HepG2 (cell line): ENCODE results near the gene BRCA1. TPM values are rescaled to one million over a fixed set of nuclear protein-coding genes. Genes with fewer than 3 reads are reported as not detected.

ENCODE experiments used
- ATAC-seq: fragments of 200-7000 bp; cut with Tn5 transposase; 3 replicates; pipeline ENCODE4 v1.9.1; 2020; ENCODE audit warnings: mild to moderate bottlenecking, moderate library complexity
- BruUV-seq: library from RNA; stranded (reverse); fragments of 400-500 nt; replicated peaks from 2 replicates; lab custom pipeline; 2021; lab: Mats Ljungman, UMichigan
- CTCF ChIA-PET: fragments of 300-600 bp; formaldehyde crosslinking; extraction: SDS; loops from one replicate; lab custom pipeline; 2021; ENCODE audit warnings: low total read pairs, inconsistent platforms, low intra/inter-chr PET ratio; lab: Yijun Ruan, JAX
- POLR2A ChIA-PET: fragments of 350-600 bp; sonication (Branson Sonifier 250); formaldehyde crosslinking; loops from one replicate; lab custom pipeline; 2020; ENCODE audit warnings: antibody characterized with exemption, inconsistent platforms; lab: Yijun Ruan, JAX
- DNase-seq: peaks from one replicate; pipeline ENCODE4 v3.0.0-alpha.2; 2015; ENCODE audit warnings: low spot score
- FAIRE-seq: peaks from 3 replicates; lab custom pipeline; 2011; peaks lifted over from hg19 to GRCh38; lab: Jason Lieb, UNC
- H2AFZ ChIP-seq: one replicate; pipeline ENCODE4 v1.6.1; 2011; ENCODE audit warnings: low read length, inconsistent platforms
- H3K27ac ChIP-seq: fragments of 300-600 bp; 3 replicates; pipeline ENCODE4 v1.8.0; 2011; ENCODE audit warnings: mixed run types, mild to moderate bottlenecking, mixed read lengths, low read length, inconsistent platforms; ENCODE audit not compliant: insufficient read depth; ENCODE audit errors: extremely low read length
- H3K27me3 ChIP-seq, 2 experiments: fragments of 200-600 bp in 1 of 2; 2 replicates in 1 of 2; 3 replicates in 1 of 2; pipeline versions ENCODE4 v1.6.0 to v1.8.0; 2011; ENCODE audit warnings: low read length in 2 of 2, mild to moderate bottlenecking in 2 of 2, moderate library complexity in 2 of 2, inconsistent platforms in 1 of 2; ENCODE audit not compliant: insufficient read depth in 2 of 2, control insufficient read depth in 1 of 2
- H3K36me3 ChIP-seq, 2 experiments: fragments of 200-600 bp in 1 of 2; replicated peaks in 1 of 2; 2 replicates in 1 of 2; 3 replicates in 1 of 2; pipeline versions ENCODE4 v1.5.1 to v1.8.0; 2011; ENCODE audit warnings: low read length in 2 of 2, inconsistent platforms in 1 of 2; ENCODE audit not compliant: insufficient read depth in 2 of 2, control insufficient read depth in 1 of 2
- H3K4me1 ChIP-seq: 2 replicates; pipeline ENCODE4 v1.5.1; 2012; ENCODE audit warnings: low read length, inconsistent platforms; ENCODE audit not compliant: insufficient read depth
- H3K4me2 ChIP-seq: 2 replicates; pipeline ENCODE4 v1.6.0; 2011; ENCODE audit warnings: low read depth, low read length, inconsistent platforms
- H3K4me3 ChIP-seq, 3 experiments: fragments of 200-600 bp in 1 of 3; sonication (generic), shearing (Covaris generic) in 1 of 3; replicated peaks in 1 of 3; 2 replicates each; pipeline ENCODE4 v1.5.1; 2011 to 2016; ENCODE audit warnings: low read length in 3 of 3, inconsistent platforms in 2 of 3, low read depth in 2 of 3, mild to moderate bottlenecking in 2 of 3, control low read depth in 1 of 3, mixed read lengths in 1 of 3; ENCODE audit not compliant: insufficient read depth in 1 of 3
- H3K79me2 ChIP-seq: one replicate; pipeline ENCODE4 v1.6.1; 2011; ENCODE audit warnings: low read length, inconsistent platforms; ENCODE audit not compliant: insufficient read depth
- H3K9ac ChIP-seq: 2 replicates; pipeline ENCODE4 v1.6.0; 2011; ENCODE audit warnings: mild to moderate bottlenecking, low read depth, low read length, inconsistent platforms; ENCODE audit not compliant: insufficient read depth
- H3K9me3 ChIP-seq: 2 replicates; pipeline ENCODE4 v1.5.1; 2012; ENCODE audit warnings: mild to moderate bottlenecking, low read length
- H4K20me1 ChIP-seq: 2 replicates; pipeline ENCODE4 v1.6.0; 2011; ENCODE audit warnings: inconsistent platforms, mild to moderate bottlenecking, low read length, moderate library complexity; ENCODE audit not compliant: insufficient read depth
- ARNT2 ChIP-seq: sonication (generic); formaldehyde crosslinking; IDR thresholded peaks from 2 replicates; pipeline ENCODE4 v1.8.0; 2022; ENCODE audit warnings: mild to moderate bottlenecking, low read depth, missing genetic modification reagents, moderate library complexity
- CEBPB ChIP-seq: IDR thresholded peaks from 2 replicates; pipeline ENCODE4 v1.6.1; 2011; ENCODE audit warnings: low read depth, low read length, improper control_type of control experiment, borderline replicate concordance
- HDAC2 ChIP-seq: sonication (generic); formaldehyde crosslinking; IDR thresholded peaks from 2 replicates; pipeline ENCODE4 v1.4.0; 2020; ENCODE audit warnings: missing genetic modification reagents
- ZNF33B ChIP-seq: sonication (generic); formaldehyde crosslinking; IDR thresholded peaks from 2 replicates; pipeline ENCODE4 v1.5.1; 2020; ENCODE audit warnings: mild to moderate bottlenecking, missing genetic modification reagents
- ZNF7 ChIP-seq: IDR thresholded peaks from 2 replicates; pipeline ENCODE4 v1.6.1; 2016; ENCODE audit warnings: missing biosample characterization, missing genetic modification reagents
- WGBS: methylation state at CpG from one replicate; pipeline ENCODE4 v1.1.6; 2017; ENCODE audit warnings: low lambda C conversion rate; 5-methylcytosine and 5-hydroxymethylcytosine counted together
- in situ Hi-C: cut with HindIII; loops from 2 replicates; pipeline ENCODE4 v1.10.0; 2017; ENCODE audit warnings: low pct_unique_long_range_greater_than_20kb; ENCODE audit not compliant: extremely low pct_ligation_motif_present
- intact Hi-C: fragments of 100-400 bp; cut with micrococcal nuclease; formaldehyde crosslinking; loops from one replicate; pipeline ENCODE4 v1.10.0; 2022; ENCODE audit not compliant: unreplicated experiment
- polyA plus RNA-seq, 8 experiments: library from polyadenylated mRNA; depleted of rRNA in 3 of 8; stranded (reverse) in 7 of 8; unstranded in 1 of 8; fragments of >200 nt; fragmentation: Illumina TruSeq in 4 of 8; extraction: Trizol in 4 of 8; gene quantifications; 2 replicates each; pipeline versions ENCODE4 v1.2.1 to v1.2.3, GENCODE V29; 2011 to 2016; ENCODE audit warnings: low read depth in 4 of 8, missing spikeins in 1 of 8, mixed read lengths in 1 of 8; ENCODE audit not compliant: insufficient read depth in 1 of 8
- total RNA-seq, 5 experiments: library from RNA; depleted of rRNA; stranded (reverse); fragments of >200 nt; fragmentation: Illumina TruSeq; extraction: Trizol; gene quantifications; 2 replicates each; pipeline ENCODE4 v1.2.3, GENCODE V29; 2016; ENCODE audit warnings: low read depth in 1 of 5
- TF ChIP-seq, protein P1 (sequence below): IDR thresholded peaks from 2 replicates; pipeline ENCODE4 v1.6.1; 2016; ENCODE audit warnings: mild to moderate bottlenecking

The BRCA1 gene
- total and polyA plus RNA-seq, 2 of the 13 experiments (the other 11 are each of a cell fraction or from before 2014, with no cell fraction given), result 13.3 to 37.5 TPM

DNA sequence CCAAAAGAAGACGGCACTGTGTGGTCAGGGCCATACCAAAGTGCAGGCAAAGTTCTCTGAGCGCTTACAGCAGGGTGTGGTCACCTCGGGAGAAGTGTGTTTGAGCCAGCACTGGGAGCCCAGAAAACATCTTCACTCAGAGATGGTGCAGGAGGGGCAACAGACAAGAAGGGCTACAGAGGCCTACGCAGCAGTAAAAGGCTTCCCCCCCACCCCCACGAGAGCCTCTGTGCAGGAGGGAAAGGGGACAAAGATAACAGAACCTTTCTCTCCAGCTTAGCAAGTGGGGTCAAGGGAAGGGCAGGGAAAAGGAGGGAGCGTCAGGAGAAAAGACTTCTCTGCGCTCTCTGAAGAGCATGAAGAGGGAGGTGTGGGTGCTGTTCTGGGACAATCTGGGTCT is 105.7 kb downstream of the BRCA1 start:
- H3K4me2 ChIP-seq, result peak overlapping the region; percentile 80
- intact Hi-C loops, result no loop called here
- peak overlapping the region; percentile 39; the same call in 1 of the 2 replicates for H3K9ac ChIP-seq
- ChIA-PET POLR2A (interaction anchor here (1.6 to 4.5 kb wide), 2 partner anchors 9 to 21 kb away, joined by 7 to 55 read pairs; partner anchors contain the start of gene RPL27), CTCF (no interaction called here)
- H3K27ac ChIP-seq, result peak overlapping the region; percentile 39
- FAIRE-seq (no peak), DNase-seq (no peak), ATAC-seq (no peak)
- H4K20me1 ChIP-seq, result no peaks in the 10 kb centered on the region
- H3K36me3 ChIP-seq, result peaks cover 23 to 51% of the 10 kb centered on the region in 2 experiments
- in situ Hi-C loops, result no loop called here
- peak overlapping the region in 1 of 3 experiments; percentile 100; a peak in 1 of 6 replicates for H3K4me3 ChIP-seq
- no TSS peak for BruUV-seq
- TF ChIP-seq, protein P1, sequence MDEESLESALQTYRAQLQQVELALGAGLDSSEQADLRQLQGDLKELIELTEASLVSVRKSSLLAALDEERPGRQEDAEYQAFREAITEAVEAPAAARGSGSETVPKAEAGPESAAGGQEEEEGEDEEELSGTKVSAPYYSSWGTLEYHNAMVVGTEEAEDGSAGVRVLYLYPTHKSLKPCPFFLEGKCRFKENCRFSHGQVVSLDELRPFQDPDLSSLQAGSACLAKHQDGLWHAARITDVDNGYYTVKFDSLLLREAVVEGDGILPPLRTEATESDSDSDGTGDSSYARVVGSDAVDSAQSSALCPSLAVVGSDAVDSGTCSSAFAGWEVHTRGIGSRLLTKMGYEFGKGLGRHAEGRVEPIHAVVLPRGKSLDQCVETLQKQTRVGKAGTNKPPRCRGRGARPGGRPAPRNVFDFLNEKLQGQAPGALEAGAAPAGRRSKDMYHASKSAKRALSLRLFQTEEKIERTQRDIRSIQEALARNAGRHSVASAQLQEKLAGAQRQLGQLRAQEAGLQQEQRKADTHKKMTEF (CRISPR knock-in tag), result no peak
- peak; percentile 76 for TF ChIP-seq ZNF7 (CRISPR knock-in tag)
- no peak for TF ChIP-seq HDAC2
- 0 out of 2 replicates have a peak, but pooled peaks have one; percentile 25 for TF ChIP-seq ARNT2 (CRISPR knock-in tag)
- H2AFZ ChIP-seq, result no peak overlapping the region
- no peaks in the 10 kb centered on the region; a peak in 1 of 5 replicates for H3K27me3 ChIP-seq
- H3K9me3 ChIP-seq, result no peaks in the 10 kb centered on the region
- H3K79me2 ChIP-seq, result peaks cover 26% of the 10 kb centered on the region
- 77% methylated on average over 7 of the region's 7 CpGs for WGBS
- peaks cover 55% of the 10 kb centered on the region for H3K4me1 ChIP-seq

DNA sequence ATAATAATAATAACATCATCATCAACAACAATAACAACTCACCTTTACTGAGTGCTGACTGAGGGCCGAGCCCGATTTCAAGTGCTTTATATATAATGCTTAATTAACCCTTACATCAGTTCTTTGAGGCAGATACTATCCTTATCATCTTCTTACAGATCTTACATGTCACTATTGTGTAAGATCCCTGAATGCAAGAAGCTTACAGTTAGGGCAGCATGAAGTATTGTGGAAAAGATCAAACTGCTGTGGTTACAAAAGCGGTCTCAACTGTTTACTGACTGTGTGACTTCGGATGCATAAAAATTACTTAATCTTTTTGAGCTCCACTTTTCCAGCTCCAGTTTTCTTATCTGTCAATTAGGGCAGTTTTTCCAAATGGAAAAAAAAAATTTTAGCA is 106.2 kb downstream of the BRCA1 start:
- H3K79me2 ChIP-seq, result peaks cover 26% of the 10 kb centered on the region
- no peak overlapping the region for H3K4me2 ChIP-seq
- no peaks in the 10 kb centered on the region for H4K20me1 ChIP-seq
- H3K27me3 ChIP-seq, result no peaks in the 10 kb centered on the region; a peak in 1 of 5 replicates
- no peak overlapping the region for H3K9ac ChIP-seq
- WGBS, result 90% methylated on average over 4 of the region's 4 CpGs
- TF ChIP-seq CEBPB (peak; percentile 45; the same call in 1 of the 2 replicates), ZNF33B (CRISPR knock-in tag) (no peak)
- POLR2A ChIA-PET, result interaction anchor here (1.6 to 4.5 kb wide), 2 partner anchors 8 to 21 kb away, joined by 7 to 55 read pairs; partner anchors contain the start of gene RPL27
- in situ Hi-C loops (no loop called here), intact Hi-C loops (no loop called here)
- DNase-seq (no peak), FAIRE-seq (no peak), ATAC-seq (no peak)
- H3K4me1 ChIP-seq, result peaks cover 56% of the 10 kb centered on the region
- no TSS peak for BruUV-seq
- H3K9me3 ChIP-seq, result no peaks in the 10 kb centered on the region
- H3K27ac ChIP-seq, result no peak overlapping the region
- CTCF ChIA-PET, result no interaction called here
- H3K36me3 ChIP-seq, result peaks cover 26 to 56% of the 10 kb centered on the region in 2 experiments
- no peak overlapping the region for H3K4me3 ChIP-seq
- H2AFZ ChIP-seq, result no peak overlapping the region
